NCI-H2171 treated with DMSO at 0.1 percent for 48 hours (cell line): Measurements from ENCODE around the gene PLXNA1.

ENCODE experiments used
- DNase-seq: peaks from one replicate; lab custom pipeline; 2025; lab: John Stamatoyannopoulos, UW

Gene PLXNA1

DNA sequence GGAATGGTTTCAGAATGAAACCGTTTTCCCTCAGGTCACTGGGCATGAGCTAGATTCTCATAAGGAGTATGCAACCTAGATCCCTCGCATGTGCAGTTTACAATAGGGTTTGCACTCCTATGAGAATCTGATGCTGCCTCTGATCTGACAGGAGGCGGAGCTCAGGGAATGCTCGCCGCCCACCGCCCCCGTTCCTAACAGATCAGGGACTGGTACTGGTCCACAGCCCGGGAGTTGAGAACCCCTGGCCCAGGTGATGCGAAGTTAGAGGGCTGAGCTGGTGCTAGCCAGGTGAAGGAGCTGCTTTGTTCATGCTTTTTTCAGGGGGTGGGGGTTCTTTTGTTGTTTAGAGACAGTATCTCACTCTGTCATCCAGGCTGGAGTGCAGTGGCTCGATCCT is 15.5 kb upstream of the PLXNA1 start:
- no peak for DNase-seq

DNA sequence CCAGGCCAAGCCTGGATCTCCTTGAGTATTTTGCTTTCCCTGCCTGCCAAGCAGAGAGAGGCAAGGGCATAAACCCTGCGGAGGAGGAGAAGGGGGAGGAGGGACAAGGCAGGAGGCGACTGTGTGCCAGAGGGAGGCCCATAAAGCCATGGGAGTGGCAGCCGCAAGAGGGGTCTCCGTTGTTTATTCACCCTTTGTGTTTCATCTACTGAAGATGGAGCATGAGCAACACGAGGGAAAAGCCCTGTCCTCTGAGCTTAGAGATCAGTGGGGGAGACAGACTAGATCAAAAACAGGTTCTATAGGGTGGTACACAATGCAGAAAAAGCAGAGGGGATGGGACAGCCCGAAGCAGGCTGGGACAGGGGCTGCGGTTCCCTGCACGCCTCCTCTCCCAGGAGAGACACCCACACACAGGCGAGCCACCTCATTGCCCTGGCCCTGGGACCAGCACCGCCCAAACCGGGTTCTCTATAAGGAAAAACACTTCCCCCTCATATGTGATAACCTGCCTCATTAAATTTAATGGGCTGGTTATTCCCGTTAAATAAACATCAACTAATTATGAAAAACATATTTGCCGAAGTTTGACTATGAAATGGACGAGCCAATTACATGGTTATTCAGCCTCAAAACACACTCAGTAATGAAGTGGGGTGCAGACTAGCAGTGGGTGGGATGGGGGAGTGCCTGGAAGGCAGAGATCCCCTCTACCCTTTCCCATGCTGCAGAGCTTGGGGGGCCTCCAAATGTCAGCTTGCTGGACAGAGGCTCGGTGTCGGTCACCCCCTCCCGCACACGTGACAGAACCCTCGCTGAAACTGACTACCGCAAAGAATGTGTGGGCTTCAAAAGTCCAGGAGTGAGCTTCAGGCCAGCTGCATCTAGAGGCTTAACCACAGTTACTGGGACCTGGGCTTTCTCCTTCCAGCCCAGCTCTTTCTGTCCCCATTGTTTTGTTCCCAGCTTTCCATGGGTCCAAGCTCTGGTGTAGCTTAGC is 14.2 kb upstream of the PLXNA1 start:
- no peak for DNase-seq

DNA sequence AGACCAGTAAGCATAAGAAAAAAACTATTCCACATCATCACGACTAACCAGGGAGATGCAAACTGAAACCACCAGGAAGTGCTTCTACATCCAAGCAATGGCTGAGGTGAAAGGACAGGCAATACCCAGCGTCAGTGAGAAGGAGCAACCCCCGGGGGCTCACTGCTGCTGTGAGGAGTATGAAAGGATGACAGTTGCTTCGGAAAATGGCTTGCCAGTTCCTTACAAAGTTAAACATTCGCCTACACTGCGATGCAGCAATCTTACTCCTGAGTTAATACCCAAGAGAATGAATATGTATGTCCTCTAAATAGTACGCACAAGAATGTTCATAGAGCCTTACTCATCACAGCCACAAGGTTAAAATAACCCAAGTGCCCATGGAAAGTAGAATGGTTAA is 13.3 kb upstream of the PLXNA1 start:
- no peak for DNase-seq

DNA sequence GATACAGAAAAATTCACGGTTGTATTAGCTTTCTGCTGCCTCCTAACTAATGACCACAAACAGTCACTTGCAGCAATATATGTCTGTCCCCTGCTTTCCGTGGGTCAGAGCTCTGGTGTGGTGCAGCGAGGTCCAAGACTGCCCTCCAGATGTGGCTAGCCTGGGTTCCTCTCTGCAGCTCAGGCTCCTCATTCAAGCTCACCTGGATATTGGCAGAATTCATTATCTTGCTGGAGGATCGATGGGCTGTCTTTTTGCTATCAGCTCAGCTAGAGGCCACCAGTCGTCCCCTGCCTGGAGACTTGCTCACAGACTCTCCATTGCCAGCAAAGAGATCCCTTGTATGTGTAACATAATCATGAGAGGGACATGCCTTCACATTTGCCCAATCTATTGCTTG is 12.8 kb upstream of the PLXNA1 start:
- DNase-seq = no peak

DNA sequence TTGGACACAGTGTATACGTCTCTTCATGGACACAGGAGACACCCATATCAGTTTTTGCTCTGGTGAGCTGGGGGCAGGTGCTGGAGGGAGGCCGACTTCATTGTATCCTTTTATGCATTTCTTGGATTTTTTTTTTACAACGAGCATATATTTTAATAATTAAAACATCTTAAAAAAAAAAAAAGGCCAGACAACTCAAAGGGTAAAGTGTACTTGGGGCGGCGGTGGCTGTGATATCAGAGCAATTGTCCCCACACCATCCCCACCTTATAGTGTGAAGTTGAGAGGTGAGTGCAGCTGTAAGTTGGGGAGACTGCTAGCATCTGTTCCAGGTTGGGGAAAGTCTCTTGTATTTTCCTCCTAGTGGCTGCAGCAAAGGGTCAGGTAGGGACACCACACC is 12.0 kb upstream of the PLXNA1 start:
- no peak for DNase-seq

DNA sequence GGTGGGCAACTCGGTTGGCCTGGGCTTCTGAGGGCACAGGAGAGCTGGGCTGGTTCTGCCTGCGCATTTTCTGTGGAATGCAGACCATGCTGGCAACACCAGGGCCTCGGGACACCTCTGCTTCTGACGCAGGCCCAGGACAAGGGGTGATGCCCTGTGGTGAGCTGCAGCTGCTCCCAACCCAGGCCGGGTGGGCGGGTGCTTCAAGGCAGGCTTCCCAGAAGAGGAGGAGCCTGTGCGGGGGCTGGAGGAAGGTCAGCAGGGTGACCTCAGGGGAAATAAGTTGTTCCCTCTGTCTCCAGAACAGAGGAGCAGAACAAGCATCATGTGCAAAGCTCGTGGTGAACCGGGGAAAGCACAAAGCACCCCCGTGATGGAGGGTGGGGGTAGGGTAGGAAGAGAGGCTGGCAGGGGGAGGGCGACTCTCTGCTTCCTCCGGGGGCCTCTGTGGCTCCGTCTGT is 11.0 kb upstream of the PLXNA1 start:
- no peak for DNase-seq

DNA sequence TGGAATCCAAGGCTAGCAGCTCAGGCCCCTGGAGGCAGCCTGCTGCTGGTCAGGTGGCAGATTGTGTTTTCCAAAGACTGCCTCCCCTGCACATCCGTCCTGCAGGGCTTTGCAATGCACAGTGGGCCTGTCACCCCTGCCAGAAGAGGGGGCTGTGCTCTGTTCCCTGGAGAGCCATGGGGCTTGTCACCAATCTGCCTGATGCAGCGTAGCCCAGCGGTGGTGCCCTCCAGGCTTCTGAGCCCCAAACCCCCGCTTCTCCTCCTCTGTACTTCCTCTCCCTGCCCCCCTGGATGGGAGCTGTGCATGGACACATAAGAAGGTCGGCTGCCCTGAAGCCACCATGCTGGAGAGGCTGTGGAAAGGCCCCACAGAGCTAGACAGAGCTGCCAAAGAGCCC is 10.0 kb upstream of the PLXNA1 start:
- DNase-seq = no peak

DNA sequence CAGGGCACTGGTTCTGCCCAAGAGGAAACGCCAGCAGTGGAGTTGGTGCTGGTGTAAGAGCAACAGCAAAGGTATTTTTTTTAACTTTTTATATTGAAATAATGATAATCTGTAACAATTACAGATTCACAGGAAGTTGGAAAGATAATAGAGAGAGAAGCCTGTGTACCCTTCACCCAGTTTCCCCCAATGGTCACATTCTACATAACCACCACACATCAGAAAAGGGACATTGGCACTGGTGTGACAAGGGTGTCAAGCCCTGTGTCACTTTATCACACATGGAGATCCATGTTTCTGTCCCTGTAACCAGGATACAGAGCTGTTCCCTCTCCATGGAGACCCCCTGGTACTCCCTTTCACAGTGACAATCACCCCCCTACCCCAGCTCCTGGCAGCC is 9.1 kb upstream of the PLXNA1 start:
- no peak for DNase-seq

DNA sequence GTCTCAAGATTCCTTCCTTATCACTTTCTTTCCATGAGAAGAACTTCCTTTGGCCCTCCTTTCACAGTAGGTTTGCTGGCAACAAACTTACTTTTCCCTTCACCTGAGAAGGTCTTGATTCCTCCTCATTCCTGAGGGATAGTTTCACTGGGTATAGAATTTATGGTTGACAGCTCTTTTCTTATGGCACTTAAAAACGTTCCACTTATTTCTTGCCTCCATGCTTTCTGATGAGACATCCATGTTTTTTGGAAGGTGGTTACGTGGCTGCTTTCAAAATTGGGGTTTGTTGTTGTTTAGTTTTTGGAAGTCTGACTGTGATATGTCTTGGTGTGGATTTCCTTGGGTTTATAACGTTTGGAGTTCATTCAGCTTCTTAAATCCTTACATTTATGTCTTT is 8.2 kb upstream of the PLXNA1 start:
- DNase-seq = no peak

DNA sequence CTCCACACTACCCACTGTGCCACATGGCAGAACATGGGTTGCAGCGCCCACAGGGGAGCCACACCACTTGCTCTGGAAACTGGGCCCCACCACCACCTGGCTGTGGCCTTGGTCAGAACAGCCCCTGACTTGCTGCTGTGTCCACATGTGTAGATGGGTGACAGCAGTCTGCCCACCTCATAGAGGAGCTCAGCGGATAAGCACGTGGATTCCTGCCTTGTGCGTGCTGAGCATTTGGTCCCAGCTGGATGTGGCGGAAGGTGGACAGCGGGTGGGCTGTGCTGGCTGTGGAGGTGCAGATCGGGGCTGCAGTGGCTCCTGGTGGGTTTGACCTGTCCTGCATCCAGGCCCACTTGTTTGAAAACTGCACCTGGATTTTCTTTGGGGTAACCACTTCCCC is 6.0 kb upstream of the PLXNA1 start:
- DNase-seq = no peak

DNA sequence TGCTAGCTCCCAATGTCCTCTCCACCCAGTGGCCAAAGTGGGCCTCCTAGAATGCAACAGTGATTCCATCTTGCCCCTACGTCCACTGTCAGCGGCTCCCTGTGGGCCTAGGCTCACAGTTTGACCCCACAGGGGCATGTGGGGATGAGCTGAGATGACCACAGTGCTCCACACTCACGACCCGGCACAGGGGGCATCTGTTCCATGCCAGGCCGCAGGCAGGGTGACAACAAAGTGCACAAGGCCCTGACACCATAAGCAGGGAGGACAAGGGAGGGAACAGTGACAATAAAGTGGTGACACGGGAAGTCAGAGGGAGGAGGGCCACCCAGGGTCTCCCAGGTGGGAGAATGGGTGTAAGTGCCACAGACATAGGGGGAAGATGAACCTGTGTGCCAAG is 5.1 kb upstream of the PLXNA1 start:
- DNase-seq = no peak

DNA sequence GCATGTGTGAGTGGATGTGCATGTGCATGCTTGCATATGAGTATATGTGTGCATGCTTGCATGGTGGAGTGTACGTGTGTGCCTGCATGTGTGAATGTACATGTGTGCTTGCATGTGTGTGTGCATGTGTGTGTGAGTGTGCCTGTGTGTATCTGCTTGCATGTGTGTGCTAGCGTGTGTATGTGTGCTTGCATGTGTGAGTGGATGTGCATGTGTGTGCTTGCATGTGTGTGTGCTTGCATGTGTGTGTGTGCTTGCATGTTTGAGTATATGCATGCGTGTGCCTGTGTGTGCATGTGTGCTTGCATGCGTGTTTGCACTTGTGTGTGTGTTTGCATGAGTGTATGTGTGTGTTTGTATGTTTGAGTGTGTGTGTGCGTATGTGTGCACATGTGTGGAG is 4.6 kb upstream of the PLXNA1 start:
- no peak for DNase-seq

DNA sequence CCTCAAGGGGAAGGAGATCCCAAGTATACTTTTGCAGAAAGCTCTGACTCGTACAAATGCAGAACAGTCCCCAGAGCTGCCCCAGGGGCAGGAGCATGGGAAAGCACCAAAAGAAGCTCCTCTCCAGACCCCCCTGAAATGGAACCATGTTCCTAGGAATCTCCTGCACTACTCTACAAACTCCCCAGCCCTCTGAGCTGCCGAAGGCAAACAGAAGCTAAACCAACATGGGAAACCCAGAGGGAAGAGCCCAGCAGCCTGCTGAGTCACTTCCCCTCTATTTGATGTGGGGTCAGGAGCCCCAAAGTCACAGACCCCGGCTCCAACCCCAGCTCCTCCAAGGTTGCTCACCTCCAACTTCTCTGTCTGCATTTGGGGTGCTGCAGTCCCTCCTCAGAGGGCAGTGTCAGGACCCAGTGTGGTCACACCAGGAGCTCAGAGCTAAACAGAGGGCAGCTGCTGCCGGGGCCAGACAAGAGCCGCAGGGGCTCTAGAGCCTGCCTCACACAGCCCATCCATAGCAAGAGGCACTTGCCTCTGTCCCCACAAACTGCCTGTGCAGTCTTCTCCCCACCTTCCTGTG is 3.8 kb upstream of the PLXNA1 start:
- DNase-seq = no peak

DNA sequence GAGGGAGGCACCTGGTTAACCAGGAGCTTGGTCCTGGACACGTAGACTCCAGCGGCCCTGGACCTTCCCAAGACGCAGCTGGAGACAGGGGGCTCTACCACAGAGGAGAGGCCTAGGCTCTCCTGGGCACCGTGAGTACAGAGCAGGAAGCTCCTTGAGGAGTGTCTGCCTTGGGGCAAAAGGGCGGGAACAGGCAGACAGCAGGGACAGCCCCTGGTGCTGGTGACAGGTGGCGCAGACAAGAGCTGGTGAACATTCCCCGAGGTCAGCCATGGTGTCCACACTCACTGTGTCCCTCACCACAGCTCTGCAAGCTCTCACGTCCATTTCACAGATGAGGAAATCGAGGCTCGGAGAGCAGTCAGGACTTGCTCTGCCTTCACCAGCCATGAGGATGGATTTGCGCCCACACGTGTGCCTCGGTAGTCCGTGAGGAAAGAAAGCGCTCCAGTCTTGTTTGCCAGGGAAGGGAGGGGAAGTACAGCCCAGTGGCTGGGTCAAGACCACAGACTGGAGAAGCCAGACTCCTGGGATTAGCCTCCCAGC is 2.6 kb upstream of the PLXNA1 start:
- DNase-seq = no peak

DNA sequence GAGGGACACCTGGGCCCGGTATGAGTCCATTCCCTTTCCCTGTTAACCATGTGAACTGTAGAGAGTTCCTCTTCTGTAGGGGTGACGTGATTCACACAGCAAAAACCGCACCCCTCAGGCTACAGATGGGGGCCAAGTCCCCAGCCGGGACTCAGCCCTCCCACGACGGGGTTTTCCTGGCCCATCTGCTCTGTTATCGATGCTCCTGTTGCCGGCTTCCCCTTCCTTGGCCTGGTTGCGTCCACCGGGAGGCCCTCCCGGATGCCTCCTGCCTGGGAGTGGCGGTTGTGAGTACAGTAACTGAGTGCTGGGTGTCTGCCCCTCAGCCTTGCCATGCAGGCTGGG is 817 bp upstream of the PLXNA1 start:
- peak; percentile 50 for DNase-seq

DNA sequence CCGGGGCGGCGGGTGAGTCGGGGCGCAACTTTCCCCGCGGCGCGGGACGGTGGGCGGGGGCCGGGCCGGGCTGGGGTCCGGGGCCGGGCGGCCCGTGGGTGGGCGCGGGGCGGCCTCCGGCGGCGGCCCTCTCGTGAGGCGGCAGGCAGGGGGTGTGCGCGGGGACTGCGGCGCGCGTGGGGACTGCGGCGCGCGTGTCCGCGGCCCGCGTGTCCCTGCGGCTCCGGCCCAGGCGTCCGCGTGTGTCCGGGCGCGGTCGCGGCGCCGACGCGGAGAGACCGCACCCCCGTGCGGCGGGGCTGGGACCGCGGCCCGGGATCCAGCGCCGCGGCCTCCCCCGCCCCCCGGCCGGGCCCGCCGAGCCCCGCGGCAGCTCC is 349 bp downstream of the PLXNA1 start:
- no peak for DNase-seq

DNA sequence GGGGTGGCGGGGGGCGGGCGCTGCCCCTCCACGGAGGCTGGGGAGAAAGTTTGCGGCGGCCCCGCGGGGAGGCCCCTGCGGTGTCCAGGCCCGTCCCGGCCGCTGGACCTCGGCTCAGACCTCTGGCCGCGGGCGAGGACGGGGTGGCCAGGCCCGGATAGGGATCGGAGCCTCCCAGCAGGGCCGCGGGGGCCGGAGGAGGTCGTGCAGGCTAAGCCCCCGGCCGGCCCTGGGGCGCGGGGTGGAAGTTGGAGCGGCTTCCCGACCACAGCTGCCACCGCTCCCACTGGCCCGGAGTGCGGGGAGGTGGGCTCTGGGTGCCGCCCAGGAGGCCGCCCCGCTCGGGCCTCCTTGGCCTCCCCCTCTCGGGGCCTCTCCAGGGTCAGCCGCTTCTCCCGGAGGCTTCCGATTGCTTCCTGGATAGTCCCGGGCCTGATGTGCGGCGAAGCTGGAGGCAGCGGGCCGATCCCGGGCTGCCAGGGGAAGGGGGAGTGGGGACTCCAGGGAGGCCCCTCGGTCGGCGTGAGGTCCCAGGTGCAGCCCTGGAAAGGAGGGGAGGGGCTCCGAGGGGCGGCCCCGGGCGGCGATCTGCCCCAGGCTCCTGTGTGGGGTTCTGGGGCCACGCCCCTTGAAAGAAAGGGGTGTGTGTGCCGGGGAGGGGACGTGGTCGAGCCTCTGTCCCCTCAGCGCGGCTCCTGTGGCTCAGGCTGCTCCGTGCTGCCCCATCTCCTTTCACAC is 907 bp downstream of the PLXNA1 start:
- peak; percentile 27 for DNase-seq

DNA sequence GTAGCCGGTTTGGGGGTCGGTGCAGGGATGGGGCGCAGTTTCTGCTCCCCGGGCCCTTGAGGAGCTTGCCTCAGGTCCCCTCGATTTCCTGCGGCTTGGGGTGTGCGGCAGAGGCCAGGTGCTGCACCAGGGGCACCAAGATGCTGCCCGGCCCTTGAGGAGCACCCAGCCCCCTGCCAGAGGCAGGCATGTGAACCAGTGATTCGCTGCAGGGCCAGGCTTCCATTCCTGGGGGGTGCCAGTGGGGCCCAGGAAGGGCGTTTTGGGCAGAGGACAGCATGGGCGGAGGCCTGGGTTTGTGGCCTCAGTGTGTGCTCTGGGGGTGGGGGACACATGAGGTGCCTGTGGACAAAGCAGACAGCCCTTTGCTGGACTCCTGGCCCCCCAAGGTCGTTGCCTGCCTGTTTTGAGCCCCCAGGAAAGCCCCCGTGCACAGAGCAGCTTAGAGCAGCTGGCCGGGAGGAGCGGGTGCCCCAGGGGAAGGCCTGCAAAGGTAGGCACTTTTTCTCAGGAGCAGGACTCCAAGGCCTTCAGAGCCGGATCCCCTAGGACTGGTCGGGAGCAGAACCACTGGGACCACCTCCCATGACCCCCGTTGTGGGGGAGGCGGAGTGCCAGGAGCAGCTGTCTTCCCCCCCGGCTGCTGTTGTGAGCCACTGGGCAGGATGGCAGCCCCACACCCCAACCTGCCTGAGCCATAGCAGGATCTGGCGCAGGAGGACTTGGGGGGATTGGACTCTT is 1.6 kb downstream of the PLXNA1 start:
- DNase-seq = peak; percentile 12

DNA sequence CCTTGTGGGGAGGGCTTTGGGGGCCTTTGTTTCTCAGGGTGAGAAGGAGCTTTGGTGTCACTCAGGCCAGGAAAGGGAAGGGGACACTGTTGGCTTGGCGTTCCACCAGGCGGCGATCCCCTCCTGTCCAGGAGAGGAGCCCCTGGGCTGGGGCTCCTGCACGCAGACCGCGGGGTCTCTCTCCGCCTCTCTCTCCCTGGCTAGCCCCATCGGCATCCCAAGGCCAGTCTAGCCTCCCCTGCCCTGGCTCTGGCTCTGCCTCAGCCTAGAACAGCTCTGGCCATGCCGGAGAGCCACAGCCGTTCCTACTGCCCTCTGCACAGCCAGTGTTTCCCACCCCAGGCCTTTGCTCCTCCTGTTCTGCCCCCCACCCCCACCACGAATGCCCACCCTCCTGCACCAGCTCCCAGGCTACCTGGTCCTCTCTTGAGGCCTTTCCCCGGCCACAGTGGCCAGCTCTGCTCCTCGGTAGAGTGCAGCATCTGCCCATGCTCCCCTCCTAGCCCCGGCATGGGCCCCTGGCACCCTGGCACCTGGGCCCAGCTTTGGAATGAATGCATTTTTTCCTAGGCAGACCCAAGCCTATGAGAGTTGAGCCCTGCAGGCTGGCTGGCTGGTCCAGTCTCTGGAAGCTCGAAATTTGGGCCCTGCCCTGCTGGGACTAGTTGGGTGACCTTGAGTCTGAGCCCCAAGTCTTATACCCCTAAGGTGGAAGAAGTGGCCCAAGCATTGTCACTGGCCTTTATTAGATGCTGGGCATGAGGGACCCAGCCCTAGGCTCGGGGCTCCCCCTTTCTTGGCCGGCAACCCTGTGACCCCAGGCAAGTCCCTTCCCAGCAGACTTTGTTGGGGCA is 2.4 kb downstream of the PLXNA1 start:
- DNase-seq = no peak

DNA sequence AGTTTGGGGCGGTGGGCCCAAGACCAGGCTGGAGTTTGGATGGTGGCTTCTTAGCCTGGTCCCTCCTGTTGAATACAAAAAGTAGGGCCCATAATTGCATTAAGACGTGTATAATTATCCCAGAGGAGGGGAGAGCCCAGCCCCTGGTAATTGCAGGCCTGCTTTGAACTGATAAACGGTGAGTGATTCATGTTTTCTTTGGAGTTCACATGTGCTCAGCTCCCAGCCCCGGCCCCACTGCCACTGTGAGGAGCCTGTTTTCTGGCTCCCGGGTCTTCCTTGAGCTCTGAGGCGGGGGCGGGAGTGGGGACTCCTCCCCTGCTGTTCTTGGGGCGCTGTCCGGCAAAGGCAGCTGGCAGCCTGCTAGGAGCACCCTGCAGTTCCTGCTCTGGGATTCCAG is 3.1 kb downstream of the PLXNA1 start:
- DNase-seq = no peak

DNA sequence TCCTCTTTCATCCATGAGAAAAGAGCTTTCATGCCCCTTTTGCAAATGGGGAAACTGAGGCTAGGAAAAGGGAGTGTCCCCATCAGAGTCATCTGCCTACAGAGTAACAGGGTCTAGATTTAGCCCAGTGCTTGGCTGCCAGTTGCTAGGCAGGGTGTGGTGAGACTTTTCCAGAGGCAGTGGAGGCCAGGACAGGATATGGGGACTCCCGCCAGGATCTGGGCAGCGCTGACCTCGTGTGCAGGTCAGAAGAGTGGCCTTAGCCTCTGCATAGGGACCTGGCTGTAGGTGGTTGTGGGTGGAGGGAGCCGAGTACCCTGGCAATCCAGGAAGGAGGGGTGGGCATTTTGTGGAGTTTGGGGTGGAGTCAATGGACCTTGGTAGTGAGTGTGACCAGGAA is 4.2 kb downstream of the PLXNA1 start:
- no peak for DNase-seq
